Kidney epithelial cell (primary cell): ENCODE results near the gene SLC48A1. TPM values are rescaled to one million over a fixed set of nuclear protein-coding genes. Genes with fewer than 3 reads are reported as not detected.
A peak's percentile ranks its signal among the peaks of the same experiment; 100 is the strongest.

Experiments
- DNase-seq: peaks from one replicate; pipeline ENCODE4 v3.0.0-alpha.2; 2010; ENCODE audit warnings: low read depth
- H3K27me3 ChIP-seq: 2 replicates; pipeline ENCODE4 v1.6.0; 2011; ENCODE audit warnings: low read length; ENCODE audit not compliant: control insufficient read depth, insufficient read depth
- H3K36me3 ChIP-seq: 2 replicates; pipeline ENCODE4 v1.5.1; 2011; ENCODE audit warnings: low read length; ENCODE audit not compliant: control insufficient read depth, insufficient read depth
- H3K4me3 ChIP-seq: 2 replicates; pipeline ENCODE4 v1.5.1; 2011; ENCODE audit warnings: low read depth, mild to moderate bottlenecking, control low read depth, low read length
- total RNA-seq: library from RNA; depleted of rRNA; stranded (reverse); fragments of >200 nt; gene quantifications from 2 replicates; pipeline ENCODE4 v1.2.3, GENCODE V29; 2015
- TF ChIP-seq, protein P1 (sequence below): IDR thresholded peaks from 2 replicates; pipeline ENCODE4 v1.5.1; 2011; ENCODE audit warnings: mild to moderate bottlenecking, moderate library complexity, low read length, control low read depth, inconsistent platforms; ENCODE audit not compliant: insufficient read depth, poor library complexity, severe bottlenecking

The SLC48A1 gene
- total RNA-seq, 1 donor from 2014 or later, result 26.5 TPM

DNA sequence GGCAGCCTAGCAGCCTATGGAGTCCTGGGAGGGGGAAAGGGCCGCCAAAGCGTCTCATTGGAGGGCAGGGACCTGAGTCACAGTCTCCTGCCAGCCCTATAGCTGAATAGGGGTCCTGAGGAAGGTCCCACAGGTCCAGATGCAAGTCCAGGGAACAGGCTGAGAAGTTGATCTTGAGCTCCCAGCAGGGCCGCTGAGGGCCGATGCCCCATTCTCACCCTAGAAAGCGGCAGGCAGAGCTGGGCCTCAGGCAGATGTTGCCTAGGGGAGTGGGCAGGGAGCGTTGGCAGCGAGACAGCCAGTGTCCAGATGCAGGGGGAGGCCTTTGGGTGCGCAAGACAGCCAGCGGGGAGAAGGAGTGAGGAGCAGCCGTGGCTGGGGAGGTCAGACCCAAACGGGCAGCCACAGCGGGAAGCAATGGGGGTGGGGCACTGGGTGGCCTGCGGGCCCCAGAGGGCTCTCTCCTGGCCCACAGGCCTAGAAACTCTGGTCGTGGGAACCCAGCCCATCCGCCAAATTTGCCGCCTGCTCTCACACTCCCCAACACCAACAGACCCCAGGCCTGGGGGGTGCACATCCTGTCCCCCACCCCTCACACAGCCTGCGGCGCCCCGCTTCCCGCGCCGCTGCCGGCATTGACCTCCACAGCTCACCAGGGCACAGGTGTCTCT is 45.6 kb downstream of the SLC48A1 start:
- DNase-seq, result no peak
- TF ChIP-seq, protein P1, sequence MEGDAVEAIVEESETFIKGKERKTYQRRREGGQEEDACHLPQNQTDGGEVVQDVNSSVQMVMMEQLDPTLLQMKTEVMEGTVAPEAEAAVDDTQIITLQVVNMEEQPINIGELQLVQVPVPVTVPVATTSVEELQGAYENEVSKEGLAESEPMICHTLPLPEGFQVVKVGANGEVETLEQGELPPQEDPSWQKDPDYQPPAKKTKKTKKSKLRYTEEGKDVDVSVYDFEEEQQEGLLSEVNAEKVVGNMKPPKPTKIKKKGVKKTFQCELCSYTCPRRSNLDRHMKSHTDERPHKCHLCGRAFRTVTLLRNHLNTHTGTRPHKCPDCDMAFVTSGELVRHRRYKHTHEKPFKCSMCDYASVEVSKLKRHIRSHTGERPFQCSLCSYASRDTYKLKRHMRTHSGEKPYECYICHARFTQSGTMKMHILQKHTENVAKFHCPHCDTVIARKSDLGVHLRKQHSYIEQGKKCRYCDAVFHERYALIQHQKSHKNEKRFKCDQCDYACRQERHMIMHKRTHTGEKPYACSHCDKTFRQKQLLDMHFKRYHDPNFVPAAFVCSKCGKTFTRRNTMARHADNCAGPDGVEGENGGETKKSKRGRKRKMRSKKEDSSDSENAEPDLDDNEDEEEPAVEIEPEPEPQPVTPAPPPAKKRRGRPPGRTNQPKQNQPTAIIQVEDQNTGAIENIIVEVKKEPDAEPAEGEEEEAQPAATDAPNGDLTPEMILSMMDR, result no peak
- H3K4me3 ChIP-seq, result peak overlapping the region; percentile 78
- no peaks in the 10 kb centered on the region for H3K27me3 ChIP-seq
- H3K36me3 ChIP-seq, result no peaks in the 10 kb centered on the region

DNA sequence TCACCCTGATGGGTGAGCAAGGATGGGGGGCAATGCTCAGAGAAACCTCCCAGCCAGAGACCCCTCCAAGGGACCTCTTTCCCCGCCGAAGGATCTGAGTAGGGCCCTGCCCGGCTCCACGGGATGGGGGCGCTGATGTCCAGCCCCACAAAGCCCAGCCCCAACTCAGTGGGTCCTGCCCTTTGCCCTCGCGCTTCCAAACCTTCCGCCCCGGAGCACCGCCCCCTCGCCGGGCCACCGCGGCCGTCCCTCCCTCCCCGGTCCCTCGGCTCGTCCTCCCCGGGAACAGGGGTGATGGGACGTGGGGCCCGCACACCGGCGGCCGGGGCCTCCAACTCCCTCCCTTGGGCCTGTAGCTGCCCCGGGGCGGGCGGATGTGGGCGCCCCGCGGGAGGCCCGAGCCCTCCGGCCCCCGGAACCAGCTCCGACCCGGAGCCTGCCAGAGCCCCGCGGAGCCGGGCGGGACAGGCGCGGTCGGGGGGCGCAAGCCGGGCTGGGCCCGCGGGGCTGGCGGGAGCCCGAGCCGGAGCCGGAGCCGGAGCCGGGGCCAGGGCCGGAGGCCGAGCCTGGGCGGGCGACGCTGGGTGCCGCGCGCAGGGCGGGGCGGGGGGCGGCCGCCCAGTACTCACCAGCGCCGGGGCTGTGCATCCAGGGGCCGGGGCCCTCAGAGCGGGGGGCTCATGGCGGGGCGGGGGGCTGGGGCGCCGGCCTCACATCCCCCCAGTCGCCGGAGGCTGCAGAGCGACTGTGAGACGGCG is 46.3 kb downstream of the SLC48A1 start:
- TF ChIP-seq, protein P1, result peak; percentile 32
- H3K27me3 ChIP-seq, result no peaks in the 10 kb centered on the region
- H3K36me3 ChIP-seq, result no peaks in the 10 kb centered on the region
- no peak for DNase-seq
- peak overlapping the region; percentile 78 for H3K4me3 ChIP-seq

DNA sequence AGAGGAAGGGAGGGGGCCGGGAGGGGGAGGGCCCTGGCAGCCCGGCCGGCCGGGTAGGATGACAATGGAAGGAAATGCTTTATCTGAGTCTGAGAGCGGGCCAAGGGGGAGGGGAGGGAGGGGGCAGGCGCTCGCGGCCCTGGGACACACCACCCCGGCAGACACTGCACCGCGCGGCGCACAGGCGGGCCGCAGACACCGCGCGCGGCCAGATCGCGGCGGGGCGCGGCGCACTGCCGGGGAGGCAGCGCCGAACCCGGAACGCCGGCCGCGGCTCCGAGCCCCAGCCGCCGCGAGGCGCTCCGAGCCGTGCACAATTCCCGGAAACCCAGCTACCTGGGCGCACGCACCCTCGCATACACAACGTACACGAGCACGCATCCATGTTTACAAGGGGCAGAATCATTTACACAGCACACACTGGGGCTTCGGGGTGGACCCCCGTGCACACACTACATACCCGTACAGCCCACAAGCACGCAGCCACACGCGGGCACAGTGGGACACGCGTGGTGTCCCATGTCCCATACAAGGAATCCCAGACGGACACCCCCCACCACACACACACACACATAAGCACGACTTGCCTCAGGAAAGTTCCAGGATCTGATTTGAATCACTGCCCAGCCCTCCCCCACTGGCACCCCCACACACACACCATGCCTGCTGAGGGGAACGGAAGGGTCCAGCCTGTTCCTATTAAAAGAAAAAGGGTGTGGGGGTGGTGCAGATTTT is 47.0 kb downstream of the SLC48A1 start, which contains the start of gene HDAC7:
HDAC7 (minus strand) TSS at position 8 of the 735 bp plus-strand sequence. CDS start 118 bp downstream, outside the sequence.
- Histone ChIP-seq H3K36me3 (no peaks in the 10 kb centered on the region), H3K27me3 (no peaks in the 10 kb centered on the region), H3K4me3 (peak within 1 kb of the TSS; percentile 78)
- TF ChIP-seq, protein P1, result no peak
- DNase-seq, result no peak

DNA sequence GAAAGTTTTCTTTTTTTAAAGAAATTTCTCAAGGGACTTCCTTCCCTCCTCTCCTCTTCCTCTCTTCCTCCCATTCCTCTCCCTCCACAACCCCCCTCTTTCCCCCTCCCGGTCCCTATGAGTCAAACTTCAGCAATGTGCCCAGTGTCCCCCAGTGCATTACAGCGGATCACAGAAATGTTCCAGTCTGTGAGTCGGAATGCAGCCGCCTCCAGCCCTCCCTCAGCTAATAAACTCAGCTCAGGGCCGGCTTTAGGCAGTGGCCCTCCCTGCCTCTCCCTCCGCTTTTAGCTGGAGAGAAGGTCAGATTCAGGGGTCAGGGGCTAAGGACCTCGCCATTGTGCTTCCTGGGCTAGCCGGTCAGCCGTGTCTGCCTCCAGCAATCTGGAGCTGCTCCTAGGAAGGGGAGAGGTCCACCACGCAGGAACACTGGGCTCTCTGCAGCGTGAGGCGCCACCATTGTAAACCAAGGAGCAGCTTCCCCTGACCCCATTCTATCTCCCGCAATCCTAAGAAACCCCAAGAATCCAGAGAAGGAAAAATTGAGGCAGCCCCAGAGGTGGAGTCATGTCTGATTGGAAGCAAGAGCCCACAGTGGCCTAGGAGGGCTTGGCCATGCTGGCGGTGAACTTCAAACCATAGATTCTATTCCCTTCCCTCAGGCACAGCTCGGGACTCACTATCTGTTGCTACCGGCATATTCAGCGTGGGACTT is 47.8 kb downstream of the SLC48A1 start:
- DNase-seq, result peak; percentile 87
- peak overlapping the region; percentile 78 for H3K4me3 ChIP-seq
- no peaks in the 10 kb centered on the region for H3K27me3 ChIP-seq
- no peaks in the 10 kb centered on the region for H3K36me3 ChIP-seq
- TF ChIP-seq, protein P1, result no peak

DNA sequence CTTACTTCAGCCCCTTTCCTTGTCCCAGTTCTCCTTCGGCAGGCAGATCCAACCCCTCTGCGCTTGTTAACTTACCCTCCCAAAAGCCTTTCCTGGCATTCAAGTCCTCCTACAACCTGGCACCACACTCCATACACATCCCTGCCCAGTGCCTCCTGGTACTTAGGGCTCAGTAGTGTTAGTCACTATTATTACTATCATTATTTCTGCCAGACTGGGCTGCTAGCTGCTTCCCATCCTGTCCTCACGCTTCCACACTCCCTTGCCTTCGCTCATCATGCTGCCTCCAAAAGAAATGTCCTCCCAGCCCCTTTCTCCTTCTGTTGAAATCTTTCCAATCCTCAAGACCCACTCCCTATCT is 48.3 kb downstream of the SLC48A1 start:
- Histone ChIP-seq H3K36me3 (no peaks in the 10 kb centered on the region), H3K27me3 (no peaks in the 10 kb centered on the region), H3K4me3 (no peak overlapping the region)
- no peak for DNase-seq
- TF ChIP-seq, protein P1, result no peak
